GM23338 (cell line): ENCODE measurements around the gene FKBP1B. TPM values are rescaled to one million over a fixed set of nuclear protein-coding genes. Genes with fewer than 3 reads are reported as not detected.

Experiments used
- ATAC-seq: fragments of 200-7000 bp; cut with Tn5 transposase; 3 replicates; pipeline ENCODE4 v1.9.1; 2020
- DNase-seq: peaks from one replicate; pipeline ENCODE4 v3.0.0-alpha.2; 2015; ENCODE audit warnings: low spot score
- H2AFZ ChIP-seq: fragments of 200-600 bp; sonication (generic); 2 replicates; pipeline ENCODE4 v1.8.0; 2016; ENCODE audit warnings: antibody characterized with exemption, mild to moderate bottlenecking, moderate library complexity
- H3F3A ChIP-seq: fragments of 200-600 bp; sonication (generic); replicated peaks from 2 replicates; pipeline ENCODE4 v1.8.0; 2017; ENCODE audit warnings: antibody characterized with exemption, mixed run types, low read depth
- H3K27ac ChIP-seq: fragments of 200-600 bp; sonication (generic); 2 replicates; pipeline ENCODE4 v1.6.1; 2016; ENCODE audit warnings: low read depth
- H3K27me3 ChIP-seq: fragments of 200-600 bp; sonication (generic); 2 replicates; pipeline ENCODE4 v1.8.0; 2016; ENCODE audit warnings: mild to moderate bottlenecking, mixed run types, moderate library complexity; ENCODE audit not compliant: insufficient read depth
- H3K36me3 ChIP-seq: fragments of 200-600 bp; sonication (generic); 2 replicates; pipeline ENCODE4 v1.8.0; 2016; ENCODE audit warnings: mild to moderate bottlenecking; ENCODE audit not compliant: insufficient read depth
- H3K4me1 ChIP-seq: fragments of 200-600 bp; sonication (generic); 2 replicates; pipeline ENCODE4 v1.8.0; 2016; ENCODE audit warnings: mild to moderate bottlenecking, moderate library complexity; ENCODE audit not compliant: insufficient read depth
- H3K4me2 ChIP-seq: fragments of 200-600 bp; sonication (generic); 2 replicates; pipeline ENCODE4 v1.7.1; 2017; ENCODE audit warnings: mixed run types
- H3K4me3 ChIP-seq: fragments of 200-600 bp; sonication (generic); 2 replicates; pipeline ENCODE4 v1.6.1; 2016; ENCODE audit warnings: mixed run types
- H3K79me2 ChIP-seq: fragments of 200-600 bp; sonication (generic); replicated peaks from 2 replicates; pipeline ENCODE4 v1.8.0; 2017; ENCODE audit warnings: mild to moderate bottlenecking; ENCODE audit not compliant: insufficient read depth
- H3K9me2 ChIP-seq: fragments of 200-600 bp; sonication (generic); 2 replicates; pipeline ENCODE4 v1.8.0; 2017; ENCODE audit not compliant: insufficient read depth
- H4K20me1 ChIP-seq: fragments of 200-600 bp; sonication (generic); replicated peaks from 2 replicates; pipeline ENCODE4 v1.8.0; 2017; ENCODE audit warnings: mild to moderate bottlenecking; ENCODE audit not compliant: insufficient read depth
- H3K27ac Mint-ChIP-seq: 2 replicates; pipeline ENCODE4 v1.8.0; 2020; ENCODE audit warnings: inconsistent platforms, mild to moderate bottlenecking, moderate library complexity, mixed read lengths
- H3K27me3 Mint-ChIP-seq: 3 replicates; pipeline ENCODE4 v1.8.0; 2022; ENCODE audit warnings: low read depth, mild to moderate bottlenecking, moderate library complexity, mixed read lengths, inconsistent platforms; ENCODE audit not compliant: insufficient read depth, poor library complexity
- H3K36me3 Mint-ChIP-seq: 3 replicates; pipeline ENCODE4 v1.8.0; 2021; ENCODE audit warnings: low read depth, mild to moderate bottlenecking, inconsistent platforms, moderate library complexity, mixed read lengths
- H3K4me1 Mint-ChIP-seq: 3 replicates; pipeline ENCODE4 v1.8.0; 2020; ENCODE audit warnings: mild to moderate bottlenecking, inconsistent platforms, mixed read lengths
- H3K4me3 Mint-ChIP-seq: 3 replicates; pipeline ENCODE4 v1.8.0; 2021; ENCODE audit warnings: moderate library complexity, mild to moderate bottlenecking, inconsistent platforms, mixed read lengths
- H3K9me3 Mint-ChIP-seq: 3 replicates; pipeline ENCODE4 v1.8.0; 2020; ENCODE audit warnings: moderate library complexity, mild to moderate bottlenecking, inconsistent platforms, mixed read lengths
- JUNB ChIP-seq: IDR thresholded peaks from one replicate; pipeline ENCODE4 v1.6.1; 2016; ENCODE audit warnings: antibody characterized with exemption; ENCODE audit not compliant: unreplicated experiment
- NANOG ChIP-seq: IDR thresholded peaks from 2 replicates; pipeline ENCODE4 v1.6.1; 2016; ENCODE audit warnings: antibody characterized with exemption, borderline replicate concordance
- POLR2AphosphoS5 ChIP-seq: IDR thresholded peaks from 2 replicates; pipeline ENCODE4 v1.6.1; 2016; ENCODE audit warnings: antibody characterized with exemption, low read depth
- STAT1 ChIP-seq: IDR thresholded peaks from one replicate; pipeline ENCODE4 v1.6.1; 2016; ENCODE audit warnings: antibody characterized with exemption; ENCODE audit not compliant: unreplicated experiment
- ZNF114 ChIP-seq: fragments of 250-450 bp; sonication (Bioruptor Pico); IDR thresholded peaks from 2 replicates; pipeline ENCODE4 v1.5.0; 2020; ENCODE audit warnings: mild to moderate bottlenecking, moderate library complexity
- polyA plus RNA-seq: library from polyadenylated mRNA; unstranded; fragments of >200 nt; fragmentation: Nextera tagmentation; extraction: Ambion mirVana; gene quantifications from 2 replicates; pipeline ENCODE4 v1.2.1, GENCODE V29; 2016
- total RNA-seq: library from RNA; depleted of rRNA; stranded (reverse); fragments of >200 nt; shearing (Covaris generic); gene quantifications from 2 replicates; pipeline ENCODE4 v1.2.3, GENCODE V29; 2014
- TF ChIP-seq, protein P1 (sequence below): fragments of 250-450 bp; sonication (Bioruptor Pico); IDR thresholded peaks from 2 replicates; pipeline ENCODE4 v1.5.0; 2020; ENCODE audit warnings: mild to moderate bottlenecking, moderate library complexity
- TF ChIP-seq, protein P2 (sequence below), 2 experiments: fragments of 200-600 bp in 1 of 2; sonication (generic) in 1 of 2; conservative IDR thresholded peaks; 2 replicates each; pipeline versions ENCODE4 v1.5.1 to v1.6.1; 2016 to 2017; ENCODE audit warnings: antibody characterized with exemption in 2 of 2, low read depth in 2 of 2, mild to moderate bottlenecking in 2 of 2, moderate library complexity in 1 of 2
- TF ChIP-seq, protein P3 (sequence below): IDR thresholded peaks from 2 replicates; pipeline ENCODE4 v1.6.1; 2016; ENCODE audit warnings: antibody characterized with exemption

The FKBP1B gene
- total and polyA plus RNA-seq, 2 experiments from 2014 or later, result 48.2 to 77.1 TPM

DNA sequence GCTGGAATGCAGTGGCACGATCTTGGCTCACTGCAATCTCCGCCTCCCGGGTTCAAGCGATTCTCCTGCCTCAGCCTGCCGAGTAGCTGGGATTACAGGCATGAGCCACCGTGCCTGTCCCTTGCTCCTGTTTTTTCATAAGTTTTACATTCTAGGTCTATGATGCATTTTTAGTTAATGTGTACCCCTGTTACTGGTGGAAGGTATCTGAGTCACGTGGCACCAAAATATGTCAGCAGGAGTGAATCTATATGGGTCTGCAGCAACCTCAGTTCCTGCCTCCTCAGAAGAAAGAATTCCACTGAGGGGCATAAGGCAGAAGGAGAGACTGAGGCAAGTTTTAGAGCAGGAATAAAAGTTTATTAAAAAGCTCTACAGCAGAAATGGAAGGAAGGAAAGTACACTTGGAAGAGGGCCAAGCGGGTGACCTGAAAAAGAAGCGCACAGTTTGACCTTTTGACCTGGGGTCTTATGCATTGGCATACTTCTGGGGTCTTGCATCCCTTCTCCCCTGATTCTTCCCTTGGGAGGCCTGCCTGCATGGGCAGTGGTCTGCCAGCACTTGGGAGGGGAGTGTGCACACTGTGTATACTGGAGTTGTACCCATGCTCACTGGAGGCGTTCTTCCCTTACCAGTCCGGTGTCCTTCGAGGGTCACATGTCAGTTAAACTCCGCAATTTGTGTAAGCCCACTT lies 40.7 kb upstream of the FKBP1B start (continued):
- TF ChIP-seq, protein P1, sequence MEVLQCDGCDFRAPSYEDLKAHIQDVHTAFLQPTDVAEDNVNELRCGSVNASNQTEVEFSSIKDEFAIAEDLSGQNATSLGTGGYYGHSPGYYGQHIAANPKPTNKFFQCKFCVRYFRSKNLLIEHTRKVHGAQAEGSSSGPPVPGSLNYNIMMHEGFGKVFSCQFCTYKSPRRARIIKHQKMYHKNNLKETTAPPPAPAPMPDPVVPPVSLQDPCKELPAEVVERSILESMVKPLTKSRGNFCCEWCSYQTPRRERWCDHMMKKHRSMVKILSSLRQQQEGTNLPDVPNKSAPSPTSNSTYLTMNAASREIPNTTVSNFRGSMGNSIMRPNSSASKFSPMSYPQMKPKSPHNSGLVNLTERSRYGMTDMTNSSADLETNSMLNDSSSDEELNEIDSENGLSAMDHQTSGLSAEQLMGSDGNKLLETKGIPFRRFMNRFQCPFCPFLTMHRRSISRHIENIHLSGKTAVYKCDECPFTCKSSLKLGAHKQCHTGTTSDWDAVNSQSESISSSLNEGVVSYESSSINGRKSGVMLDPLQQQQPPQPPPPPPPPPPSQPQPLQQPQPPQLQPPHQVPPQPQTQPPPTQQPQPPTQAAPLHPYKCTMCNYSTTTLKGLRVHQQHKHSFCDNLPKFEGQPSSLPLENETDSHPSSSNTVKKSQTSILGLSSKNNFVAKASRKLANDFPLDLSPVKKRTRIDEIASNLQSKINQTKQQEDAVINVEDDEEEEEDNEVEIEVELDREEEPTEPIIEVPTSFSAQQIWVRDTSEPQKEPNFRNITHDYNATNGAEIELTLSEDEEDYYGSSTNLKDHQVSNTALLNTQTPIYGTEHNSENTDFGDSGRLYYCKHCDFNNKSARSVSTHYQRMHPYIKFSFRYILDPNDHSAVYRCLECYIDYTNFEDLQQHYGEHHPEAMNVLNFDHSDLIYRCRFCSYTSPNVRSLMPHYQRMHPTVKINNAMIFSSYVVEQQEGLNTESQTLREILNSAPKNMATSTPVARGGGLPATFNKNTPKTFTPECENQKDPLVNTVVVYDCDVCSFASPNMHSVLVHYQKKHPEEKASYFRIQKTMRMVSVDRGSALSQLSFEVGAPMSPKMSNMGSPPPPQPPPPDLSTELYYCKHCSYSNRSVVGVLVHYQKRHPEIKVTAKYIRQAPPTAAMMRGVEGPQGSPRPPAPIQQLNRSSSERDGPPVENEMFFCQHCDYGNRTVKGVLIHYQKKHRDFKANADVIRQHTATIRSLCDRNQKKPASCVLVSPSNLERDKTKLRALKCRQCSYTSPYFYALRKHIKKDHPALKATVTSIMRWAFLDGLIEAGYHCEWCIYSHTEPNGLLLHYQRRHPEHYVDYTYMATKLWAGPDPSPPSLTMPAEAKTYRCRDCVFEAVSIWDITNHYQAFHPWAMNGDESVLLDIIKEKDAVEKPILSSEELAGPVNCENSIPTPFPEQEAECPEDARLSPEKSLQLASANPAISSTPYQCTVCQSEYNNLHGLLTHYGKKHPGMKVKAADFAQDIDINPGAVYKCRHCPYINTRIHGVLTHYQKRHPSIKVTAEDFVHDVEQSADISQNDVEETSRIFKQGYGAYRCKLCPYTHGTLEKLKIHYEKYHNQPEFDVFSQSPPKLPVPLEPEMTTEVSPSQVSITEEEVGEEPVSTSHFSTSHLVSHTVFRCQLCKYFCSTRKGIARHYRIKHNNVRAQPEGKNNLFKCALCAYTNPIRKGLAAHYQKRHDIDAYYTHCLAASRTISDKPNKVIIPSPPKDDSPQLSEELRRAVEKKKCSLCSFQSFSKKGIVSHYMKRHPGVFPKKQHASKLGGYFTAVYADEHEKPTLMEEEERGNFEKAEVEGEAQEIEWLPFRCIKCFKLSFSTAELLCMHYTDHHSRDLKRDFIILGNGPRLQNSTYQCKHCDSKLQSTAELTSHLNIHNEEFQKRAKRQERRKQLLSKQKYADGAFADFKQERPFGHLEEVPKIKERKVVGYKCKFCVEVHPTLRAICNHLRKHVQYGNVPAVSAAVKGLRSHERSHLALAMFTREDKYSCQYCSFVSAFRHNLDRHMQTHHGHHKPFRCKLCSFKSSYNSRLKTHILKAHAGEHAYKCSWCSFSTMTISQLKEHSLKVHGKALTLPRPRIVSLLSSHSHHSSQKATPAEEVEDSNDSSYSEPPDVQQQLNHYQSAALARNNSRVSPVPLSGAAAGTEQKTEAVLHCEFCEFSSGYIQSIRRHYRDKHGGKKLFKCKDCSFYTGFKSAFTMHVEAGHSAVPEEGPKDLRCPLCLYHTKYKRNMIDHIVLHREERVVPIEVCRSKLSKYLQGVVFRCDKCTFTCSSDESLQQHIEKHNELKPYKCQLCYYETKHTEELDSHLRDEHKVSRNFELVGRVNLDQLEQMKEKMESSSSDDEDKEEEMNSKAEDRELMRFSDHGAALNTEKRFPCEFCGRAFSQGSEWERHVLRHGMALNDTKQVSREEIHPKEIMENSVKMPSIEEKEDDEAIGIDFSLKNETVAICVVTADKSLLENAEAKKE (CRISPR knock-in tag), result no peak
- TF ChIP-seq, protein P2, sequence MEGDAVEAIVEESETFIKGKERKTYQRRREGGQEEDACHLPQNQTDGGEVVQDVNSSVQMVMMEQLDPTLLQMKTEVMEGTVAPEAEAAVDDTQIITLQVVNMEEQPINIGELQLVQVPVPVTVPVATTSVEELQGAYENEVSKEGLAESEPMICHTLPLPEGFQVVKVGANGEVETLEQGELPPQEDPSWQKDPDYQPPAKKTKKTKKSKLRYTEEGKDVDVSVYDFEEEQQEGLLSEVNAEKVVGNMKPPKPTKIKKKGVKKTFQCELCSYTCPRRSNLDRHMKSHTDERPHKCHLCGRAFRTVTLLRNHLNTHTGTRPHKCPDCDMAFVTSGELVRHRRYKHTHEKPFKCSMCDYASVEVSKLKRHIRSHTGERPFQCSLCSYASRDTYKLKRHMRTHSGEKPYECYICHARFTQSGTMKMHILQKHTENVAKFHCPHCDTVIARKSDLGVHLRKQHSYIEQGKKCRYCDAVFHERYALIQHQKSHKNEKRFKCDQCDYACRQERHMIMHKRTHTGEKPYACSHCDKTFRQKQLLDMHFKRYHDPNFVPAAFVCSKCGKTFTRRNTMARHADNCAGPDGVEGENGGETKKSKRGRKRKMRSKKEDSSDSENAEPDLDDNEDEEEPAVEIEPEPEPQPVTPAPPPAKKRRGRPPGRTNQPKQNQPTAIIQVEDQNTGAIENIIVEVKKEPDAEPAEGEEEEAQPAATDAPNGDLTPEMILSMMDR (conservative IDR thresholded peaks at IDR 0.05; ENCODE audit: low read depth in 2 of 2), result no peak
- TF ChIP-seq NANOG, result no peak
- TF ChIP-seq ZNF114 (CRISPR knock-in tag), result no peak
- TF ChIP-seq, protein P3, sequence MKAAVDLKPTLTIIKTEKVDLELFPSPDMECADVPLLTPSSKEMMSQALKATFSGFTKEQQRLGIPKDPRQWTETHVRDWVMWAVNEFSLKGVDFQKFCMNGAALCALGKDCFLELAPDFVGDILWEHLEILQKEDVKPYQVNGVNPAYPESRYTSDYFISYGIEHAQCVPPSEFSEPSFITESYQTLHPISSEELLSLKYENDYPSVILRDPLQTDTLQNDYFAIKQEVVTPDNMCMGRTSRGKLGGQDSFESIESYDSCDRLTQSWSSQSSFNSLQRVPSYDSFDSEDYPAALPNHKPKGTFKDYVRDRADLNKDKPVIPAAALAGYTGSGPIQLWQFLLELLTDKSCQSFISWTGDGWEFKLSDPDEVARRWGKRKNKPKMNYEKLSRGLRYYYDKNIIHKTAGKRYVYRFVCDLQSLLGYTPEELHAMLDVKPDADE, result no peak

GRCh38 chr2:24009367-24009679 lies 40.2 kb upstream of the FKBP1B start:
- Histone ChIP-seq H3F3A (peaks cover 11% of the 10 kb centered on the region; the same call in 1 of the 2 replicates), H3K79me2 (no peaks in the 10 kb centered on the region), H3K4me1 (peaks cover 18% of the 10 kb centered on the region), H3K27ac (no peak overlapping the region), H3K9me2 (no peaks in the 10 kb centered on the region), H3K36me3 (no peaks in the 10 kb centered on the region), H4K20me1 (no peaks in the 10 kb centered on the region), H3K4me3 (peak overlapping the region; percentile 72), H3K27me3 (peaks cover 14% of the 10 kb centered on the region), H2AFZ (peak overlapping the region; percentile 95), H3K4me2 (peak overlapping the region; percentile 87)
- peak overlapping the region; percentile 63 for H3K4me3 Mint-ChIP-seq
- H3K4me1 Mint-ChIP-seq, result peaks cover 14% of the 10 kb centered on the region; the same call in 2 of the 3 replicates
- no peaks in the 10 kb centered on the region for H3K9me3 Mint-ChIP-seq
- ATAC-seq, result peak; percentile 6; the same call in 2 of the 3 replicates
- no peaks in the 10 kb centered on the region for H3K36me3 Mint-ChIP-seq
- H3K27me3 Mint-ChIP-seq, result peaks cover 15% of the 10 kb centered on the region
- DNase-seq, result no peak
- no peak overlapping the region for H3K27ac Mint-ChIP-seq
- TF ChIP-seq STAT1, result no peak
- no peak for TF ChIP-seq JUNB
- no peak for TF ChIP-seq NANOG
- TF ChIP-seq, protein P2 (conservative IDR thresholded peaks at IDR 0.05; ENCODE audit: low read depth in 2 of 2), result no peak
- no peak for TF ChIP-seq POLR2AphosphoS5
